ENCODE measurements around the gene CDKAL1. TPM values are rescaled to one million over a fixed set of nuclear protein-coding genes. Genes with fewer than 3 reads are reported as not detected.
"Not testable (repeated sequence)": the region's sequence is repeated elsewhere in the genome, so short reads cannot be mapped to it uniquely, and the experiment has no call there.

Gene CDKAL1
- total RNA-seq, 1 donor from 2014 or later = 24.8 TPM

- H3K4me1 Mint-ChIP-seq (ENCODE audit: low read depth, unreplicated experiment) = peaks cover 17% of the 10 kb centered on the region
- H3K4me3 Mint-ChIP-seq (ENCODE audit: unreplicated experiment) = no peak overlapping the region
- H3K36me3 Mint-ChIP-seq (ENCODE audit: unreplicated experiment) = no peaks in the 10 kb centered on the region
- no peaks in the 10 kb centered on the region for H3K9me3 Mint-ChIP-seq (ENCODE audit: unreplicated experiment)
- DNase-seq = no peak
- no peak overlapping the region for H3K27ac Mint-ChIP-seq (ENCODE audit: unreplicated experiment)
- TF ChIP-seq CTCF (IDR thresholded peaks at IDR 0.05; ENCODE audit: partially characterized antibody, unreplicated experiment) = no peak
- peaks cover 2% of the 10 kb centered on the region for H3K27me3 Mint-ChIP-seq (ENCODE audit: unreplicated experiment)
These were observed 76.5 kb downstream of the CDKAL1 start for GRCh38 chr6:20610636-20611370.

- H3K4me3 Mint-ChIP-seq (ENCODE audit: unreplicated experiment); H3K36me3 Mint-ChIP-seq (ENCODE audit: unreplicated experiment); H3K4me1 Mint-ChIP-seq (ENCODE audit: low read depth, unreplicated experiment); H3K9me3 Mint-ChIP-seq (ENCODE audit: unreplicated experiment); DNase-seq; H3K27ac Mint-ChIP-seq (ENCODE audit: unreplicated experiment); H3K27me3 Mint-ChIP-seq (ENCODE audit: unreplicated experiment): not testable (repeated sequence)
These were observed 83.3 kb downstream of the CDKAL1 start for GRCh38 chr6:20617537-20617936.

GRCh38 chr6:20620043-20620442, 85.8 kb downstream of the CDKAL1 start:
- Mint-ChIP-seq H3K4me3 (ENCODE audit: unreplicated experiment) (no peak overlapping the region), H3K27ac (ENCODE audit: unreplicated experiment) (no peak overlapping the region), H3K9me3 (ENCODE audit: unreplicated experiment) (no peaks in the 10 kb centered on the region), H3K27me3 (ENCODE audit: unreplicated experiment) (no peaks in the 10 kb centered on the region), H3K36me3 (ENCODE audit: unreplicated experiment) (no peaks in the 10 kb centered on the region), H3K4me1 (ENCODE audit: low read depth, unreplicated experiment) (no peaks in the 10 kb centered on the region)
- no peak for TF ChIP-seq CTCF (IDR thresholded peaks at IDR 0.05; ENCODE audit: partially characterized antibody, unreplicated experiment)
- DNase-seq = no peak

GRCh38 chr6:20623761-20624160, 89.5 kb downstream of the CDKAL1 start:
- Mint-ChIP-seq H3K27ac (ENCODE audit: unreplicated experiment) (no peak overlapping the region), H3K9me3 (ENCODE audit: unreplicated experiment) (no peaks in the 10 kb centered on the region), H3K27me3 (ENCODE audit: unreplicated experiment) (no peaks in the 10 kb centered on the region), H3K36me3 (ENCODE audit: unreplicated experiment) (no peaks in the 10 kb centered on the region), H3K4me3 (ENCODE audit: unreplicated experiment) (no peak overlapping the region), H3K4me1 (ENCODE audit: low read depth, unreplicated experiment) (peaks cover 2% of the 10 kb centered on the region)
- no peak for TF ChIP-seq CTCF (IDR thresholded peaks at IDR 0.05; ENCODE audit: partially characterized antibody, unreplicated experiment)
- no peak for DNase-seq

- Mint-ChIP-seq H3K4me1 (ENCODE audit: low read depth, unreplicated experiment) (peaks cover 4% of the 10 kb centered on the region), H3K4me3 (ENCODE audit: unreplicated experiment) (no peak overlapping the region), H3K27me3 (ENCODE audit: unreplicated experiment) (no peaks in the 10 kb centered on the region), H3K36me3 (ENCODE audit: unreplicated experiment) (no peaks in the 10 kb centered on the region), H3K9me3 (ENCODE audit: unreplicated experiment) (no peaks in the 10 kb centered on the region), H3K27ac (ENCODE audit: unreplicated experiment) (no peak overlapping the region)
- no peak for DNase-seq
- no peak for TF ChIP-seq CTCF (IDR thresholded peaks at IDR 0.05; ENCODE audit: partially characterized antibody, unreplicated experiment)
These were observed 91.9 kb downstream of the CDKAL1 start for GRCh38 chr6:20626165-20626564.

Data from glutamatergic neuron (in vitro differentiated cells).